Karpas-422 (cell line): Measurements from ENCODE around the gene PNPLA3. TPM values are rescaled to one million over a fixed set of nuclear protein-coding genes. Genes with fewer than 3 reads are reported as not detected.

Experiments
- DNase-seq: peaks from one replicate; pipeline ENCODE4 v3.0.0-alpha.2; 2015
- H2AFZ ChIP-seq: fragments of 200-600 bp; sonication (generic); 2 replicates; pipeline ENCODE4 v1.6.1; 2014; ENCODE audit warnings: antibody characterized with exemption, low read length, mixed read lengths
- H3K27ac ChIP-seq: fragments of 200-600 bp; sonication (generic); 2 replicates; pipeline ENCODE4 v1.5.1; 2014; ENCODE audit warnings: mild to moderate bottlenecking, low read length, moderate library complexity
- H3K27me3 ChIP-seq: fragments of 200-600 bp; sonication (generic); 2 replicates; pipeline ENCODE4 v1.6.1; 2014; ENCODE audit warnings: low read length, mixed read lengths
- H3K36me3 ChIP-seq: fragments of 200-600 bp; sonication (generic); 2 replicates; pipeline ENCODE4 v1.6.1; 2014; ENCODE audit warnings: low read length, mixed read lengths; ENCODE audit not compliant: insufficient read depth
- H3K4me1 ChIP-seq: fragments of 200-600 bp; sonication (generic); 2 replicates; pipeline ENCODE4 v1.6.1; 2014; ENCODE audit warnings: mild to moderate bottlenecking, low read length, mixed read lengths
- H3K4me2 ChIP-seq: fragments of 200-600 bp; sonication (generic); 2 replicates; pipeline ENCODE4 v1.6.1; 2014; ENCODE audit warnings: low read length, low read depth, mild to moderate bottlenecking; ENCODE audit not compliant: poor library complexity, severe bottlenecking
- H3K4me3 ChIP-seq: fragments of 200-600 bp; sonication (generic); 2 replicates; pipeline ENCODE4 v1.5.1; 2014; ENCODE audit warnings: mild to moderate bottlenecking, antibody characterized with exemption, low read length, mixed read lengths
- H3K79me2 ChIP-seq: fragments of 200-600 bp; sonication (generic); 2 replicates; pipeline ENCODE4 v1.6.1; 2014; ENCODE audit warnings: mild to moderate bottlenecking, low read length, mixed read lengths
- H3K9ac ChIP-seq: fragments of 200-600 bp; sonication (generic); 2 replicates; pipeline ENCODE4 v1.6.0; 2014; ENCODE audit warnings: low read length
- H3K9me2 ChIP-seq: fragments of 200-600 bp; sonication (generic), shearing (Covaris generic); replicated peaks from 2 replicates; pipeline ENCODE4 v1.6.0; 2014; ENCODE audit warnings: mild to moderate bottlenecking, low read length, moderate library complexity; ENCODE audit not compliant: insufficient read depth
- H3K9me3 ChIP-seq: fragments of 300-700, 200-600 bp; sonication (generic); 2 replicates; pipeline ENCODE4 v1.6.1; 2014; ENCODE audit warnings: low read length, mixed read lengths
- H4K20me1 ChIP-seq: fragments of 200-600 bp; sonication (generic); 2 replicates; pipeline ENCODE4 v1.6.1; 2014; ENCODE audit warnings: mild to moderate bottlenecking, antibody characterized with exemption, low read length, low read depth; ENCODE audit not compliant: insufficient read depth
- total RNA-seq: library from RNA; depleted of rRNA; stranded (reverse); fragments of >200 nt; shearing (Covaris generic); gene quantifications from 2 replicates; pipeline ENCODE4 v1.2.3, GENCODE V29; 2014; ENCODE audit warnings: low replicate concordance

The PNPLA3 gene
- total RNA-seq, 1 experiment from 2014 or later: not detected

DNA sequence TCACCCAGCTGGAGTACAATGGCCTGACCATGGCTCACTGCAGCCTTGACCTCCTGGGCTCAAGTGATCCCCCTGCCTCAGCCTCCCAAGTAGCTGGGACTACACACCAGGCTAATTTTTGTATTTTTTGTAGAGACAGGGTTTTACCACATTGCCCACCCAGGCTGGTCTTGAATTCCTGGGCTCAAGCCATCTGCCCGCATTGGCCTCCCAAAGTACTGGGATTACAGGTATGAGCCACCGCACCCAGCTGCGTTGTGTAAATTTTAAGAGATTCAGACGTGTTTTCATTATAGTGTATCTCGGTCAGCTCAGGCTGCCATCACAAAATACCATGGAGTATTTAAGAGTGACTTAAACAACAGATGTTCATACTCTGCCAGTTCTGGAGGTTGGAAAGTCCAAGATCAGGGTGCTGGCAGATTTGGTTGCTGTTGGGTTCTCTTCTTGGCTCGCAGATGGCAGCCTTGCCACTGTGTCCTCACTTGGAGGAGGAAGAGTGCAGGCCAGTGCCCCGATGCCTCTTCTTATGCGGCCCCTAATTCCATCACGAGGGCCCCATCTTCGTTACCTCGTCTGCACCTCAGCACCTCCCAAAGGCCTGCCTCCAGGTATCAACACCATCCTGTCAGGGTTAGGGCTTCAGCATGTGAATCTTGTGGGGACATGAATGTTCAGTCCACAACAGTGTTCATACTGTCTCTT, 67.9 kb downstream of the PNPLA3 start:
- H3K4me3 ChIP-seq: no peak overlapping the region
- peaks cover 35% of the 10 kb centered on the region; the same call in 1 of the 2 replicates for H3K36me3 ChIP-seq
- H2AFZ ChIP-seq: no peak overlapping the region
- DNase-seq: no peak
- no peaks in the 10 kb centered on the region for H4K20me1 ChIP-seq
- no peaks in the 10 kb centered on the region for H3K27me3 ChIP-seq
- no peak overlapping the region for H3K9ac ChIP-seq
- no peaks in the 10 kb centered on the region for H3K9me3 ChIP-seq
- H3K79me2 ChIP-seq: peaks cover 19% of the 10 kb centered on the region
- H3K9me2 ChIP-seq: no peaks in the 10 kb centered on the region
- no peak overlapping the region for H3K4me2 ChIP-seq
- H3K4me1 ChIP-seq: peaks cover 26% of the 10 kb centered on the region
- H3K27ac ChIP-seq: no peak overlapping the region

DNA sequence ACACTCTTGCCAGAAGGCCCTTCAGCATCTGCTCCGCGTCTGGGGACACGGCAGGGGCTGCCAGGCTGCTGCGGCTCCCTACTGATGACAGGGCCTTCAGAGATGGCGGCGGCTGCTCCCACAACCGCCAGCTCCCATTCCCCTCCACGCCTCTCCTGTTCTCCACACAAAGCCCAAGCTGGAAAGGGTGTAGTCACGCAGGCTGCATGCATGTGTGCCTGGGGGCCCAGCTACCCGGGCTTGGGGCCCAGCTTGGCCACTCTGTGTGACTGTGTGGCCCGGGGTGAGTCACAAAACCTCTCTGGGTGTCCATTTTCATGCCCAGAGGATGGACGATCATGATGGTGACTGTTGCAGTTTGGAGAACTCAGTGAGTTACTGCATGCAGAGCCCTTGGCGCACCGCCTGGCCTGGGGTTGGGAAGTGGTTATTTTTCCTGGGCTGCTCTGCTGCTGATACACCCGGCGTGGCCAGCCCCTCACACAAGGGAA, 68.8 kb downstream of the PNPLA3 start:
- H3K9ac ChIP-seq: no peak overlapping the region
- no peak for DNase-seq
- no peaks in the 10 kb centered on the region for H3K9me2 ChIP-seq
- H3K9me3 ChIP-seq: no peaks in the 10 kb centered on the region
- peaks cover 20% of the 10 kb centered on the region for H3K79me2 ChIP-seq
- no peaks in the 10 kb centered on the region for H4K20me1 ChIP-seq
- H3K27me3 ChIP-seq: no peaks in the 10 kb centered on the region
- peaks cover 38% of the 10 kb centered on the region; the same call in 1 of the 2 replicates for H3K36me3 ChIP-seq
- H3K27ac ChIP-seq: no peak overlapping the region
- H3K4me1 ChIP-seq: peaks cover 27% of the 10 kb centered on the region
- H2AFZ ChIP-seq: no peak overlapping the region
- H3K4me2 ChIP-seq: no peak overlapping the region
- H3K4me3 ChIP-seq: no peak overlapping the region

DNA sequence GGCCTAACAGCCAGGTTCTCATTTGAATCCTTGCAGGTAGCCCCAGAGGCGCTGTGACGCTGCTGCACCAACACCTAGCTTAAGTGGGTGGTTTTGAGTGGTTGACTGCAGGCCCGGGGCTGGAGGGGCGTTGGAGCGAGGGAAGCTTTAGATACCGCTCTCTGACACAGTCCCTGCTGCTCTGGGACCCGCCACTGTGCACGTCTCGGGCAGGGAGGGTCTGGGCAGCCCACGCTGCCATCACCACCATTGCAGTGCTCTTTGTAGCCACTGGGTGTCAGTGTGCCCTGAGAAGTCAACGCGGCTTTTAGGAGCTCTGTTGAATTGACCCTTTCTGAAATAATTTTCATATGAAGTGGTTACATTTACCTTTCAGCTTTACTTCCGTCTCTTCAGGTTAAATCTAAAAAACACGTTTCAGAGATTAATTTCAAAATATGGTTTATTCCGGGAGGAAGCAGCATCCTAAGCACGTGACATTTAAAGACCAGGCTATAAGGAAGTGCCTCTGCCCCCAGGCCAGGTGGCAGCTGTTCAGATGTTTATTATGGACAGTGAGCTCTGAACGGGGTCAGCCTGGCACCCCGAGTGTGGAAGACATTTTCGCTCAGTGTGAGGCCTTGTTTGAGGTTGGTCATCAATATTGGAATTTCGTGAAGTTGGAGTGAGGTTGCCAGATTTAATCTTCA, 69.6 kb downstream of the PNPLA3 start:
- Histone ChIP-seq H3K4me3 (no peak overlapping the region), H3K4me1 (peaks cover 25% of the 10 kb centered on the region), H3K79me2 (peaks cover 20% of the 10 kb centered on the region), H3K4me2 (no peak overlapping the region), H3K36me3 (peaks cover 38% of the 10 kb centered on the region; the same call in 1 of the 2 replicates), H3K9ac (no peak overlapping the region), H3K27ac (no peak overlapping the region), H3K9me2 (no peaks in the 10 kb centered on the region), H2AFZ (no peak overlapping the region), H4K20me1 (no peaks in the 10 kb centered on the region), H3K27me3 (no peaks in the 10 kb centered on the region), H3K9me3 (no peaks in the 10 kb centered on the region)
- DNase-seq: peak; percentile 87

DNA sequence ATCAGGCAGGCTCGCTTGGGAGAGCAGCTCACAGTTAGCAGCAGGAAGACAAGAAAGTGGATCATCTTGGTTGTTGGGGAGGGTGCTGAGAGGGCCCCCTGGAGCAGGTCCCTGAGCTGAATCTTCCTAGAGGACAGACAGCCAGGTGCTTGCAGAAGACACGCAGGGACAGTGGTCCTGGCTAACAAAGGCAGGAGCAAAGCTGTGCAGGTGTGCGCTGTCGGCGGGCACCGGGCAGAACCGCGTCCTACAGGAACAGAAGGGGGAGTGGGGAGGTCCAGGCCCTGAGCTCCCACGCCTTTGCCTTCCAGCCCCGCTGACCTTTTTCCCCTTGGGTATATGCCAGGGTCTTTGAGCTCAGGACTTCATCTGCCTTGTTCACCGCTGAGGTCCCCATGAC, 70.4 kb downstream of the PNPLA3 start:
- H2AFZ ChIP-seq: no peak overlapping the region
- no peaks in the 10 kb centered on the region for H3K9me2 ChIP-seq
- no peak for DNase-seq
- H3K4me2 ChIP-seq: no peak overlapping the region
- no peak overlapping the region for H3K27ac ChIP-seq
- no peak overlapping the region for H3K9ac ChIP-seq
- no peaks in the 10 kb centered on the region for H3K9me3 ChIP-seq
- peaks cover 38% of the 10 kb centered on the region; the same call in 1 of the 2 replicates for H3K36me3 ChIP-seq
- H3K4me1 ChIP-seq: peaks cover 25% of the 10 kb centered on the region
- H3K4me3 ChIP-seq: no peak overlapping the region
- no peaks in the 10 kb centered on the region for H3K27me3 ChIP-seq
- no peaks in the 10 kb centered on the region for H4K20me1 ChIP-seq
- peaks cover 20% of the 10 kb centered on the region for H3K79me2 ChIP-seq

DNA sequence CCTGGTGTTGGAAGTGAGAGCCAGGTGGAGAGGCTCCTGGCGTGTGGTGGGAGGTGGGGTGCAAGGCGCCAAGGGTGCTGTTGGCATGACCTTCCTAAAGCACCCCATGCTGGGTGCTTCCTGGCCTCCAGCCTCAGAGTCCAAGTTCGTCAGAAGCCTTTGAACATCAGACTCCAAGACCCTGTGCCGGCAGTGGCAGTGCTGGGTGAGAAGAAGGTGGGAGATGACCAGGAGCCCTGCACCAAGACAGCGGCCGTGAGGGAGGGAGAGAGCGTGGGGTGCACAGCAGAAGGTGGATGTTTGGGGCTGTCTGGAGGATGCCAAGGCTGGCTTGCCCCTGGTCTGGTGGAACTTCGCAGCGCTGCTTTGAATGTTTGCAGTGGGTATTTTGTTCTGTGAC, 70.8 kb downstream of the PNPLA3 start:
- Histone ChIP-seq H3K79me2 (peaks cover 20% of the 10 kb centered on the region), H3K9me3 (no peaks in the 10 kb centered on the region), H3K27me3 (no peaks in the 10 kb centered on the region), H3K4me1 (peaks cover 25% of the 10 kb centered on the region), H3K4me2 (no peak overlapping the region), H3K36me3 (peaks cover 41% of the 10 kb centered on the region; the same call in 1 of the 2 replicates), H4K20me1 (no peaks in the 10 kb centered on the region), H3K4me3 (no peak overlapping the region), H2AFZ (no peak overlapping the region), H3K9ac (no peak overlapping the region), H3K9me2 (no peaks in the 10 kb centered on the region), H3K27ac (no peak overlapping the region)
- DNase-seq: no peak

DNA sequence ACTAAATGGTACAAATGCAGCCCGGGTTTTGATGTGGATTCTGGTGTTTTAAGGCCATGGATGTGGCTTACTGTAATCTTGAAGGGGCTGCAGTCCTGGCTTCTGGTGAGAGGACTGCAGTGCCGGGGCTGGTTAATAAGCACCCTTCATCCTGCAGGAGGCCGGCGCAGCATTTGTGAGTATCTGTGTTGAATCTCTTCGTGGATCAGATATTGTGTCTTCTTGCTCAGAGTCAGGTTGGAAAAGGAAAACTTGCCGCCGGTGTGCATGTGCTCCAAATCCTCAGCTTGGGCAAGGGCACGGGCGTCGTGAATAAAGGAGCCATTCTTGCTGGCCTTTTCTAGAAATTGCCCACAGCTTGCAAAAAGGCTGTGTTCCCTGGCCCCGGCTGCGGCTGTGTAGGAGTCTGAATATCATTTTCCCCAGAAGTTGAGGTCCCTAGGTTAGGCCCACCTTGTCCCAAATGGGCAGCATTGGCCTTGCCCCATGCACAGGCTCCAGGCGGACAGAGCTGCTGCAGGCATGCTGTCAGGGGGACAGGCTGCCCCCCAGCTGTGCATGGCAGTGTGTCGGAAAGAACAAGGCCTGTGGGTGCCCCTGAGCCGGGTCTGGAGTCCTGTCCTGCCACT, 71.6 kb downstream of the PNPLA3 start:
- Histone ChIP-seq H3K4me3 (peak overlapping the region; percentile 65; the same call in 1 of the 2 replicates), H3K27ac (no peak overlapping the region)

DNA sequence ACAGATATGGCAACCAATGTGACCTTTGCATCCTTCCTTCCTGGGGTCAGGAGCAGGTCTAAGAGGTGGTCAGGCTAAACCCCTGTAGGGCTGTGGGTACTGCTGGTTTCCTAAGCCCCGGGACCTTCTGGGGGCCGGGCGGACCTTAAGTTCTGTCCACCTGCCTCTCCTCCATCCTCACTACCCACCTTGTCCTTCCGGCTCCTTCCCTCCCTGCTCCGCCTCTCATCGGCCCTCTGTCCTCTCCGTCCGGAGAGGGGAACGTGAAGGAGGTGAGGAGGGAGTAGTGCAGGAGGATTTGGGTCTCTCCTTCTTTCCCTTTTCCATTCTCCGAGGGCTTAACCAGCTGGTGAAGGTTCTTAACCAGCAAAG, 72.2 kb downstream of the PNPLA3 start:
- H3K27me3 ChIP-seq: no peaks in the 10 kb centered on the region
- H3K36me3 ChIP-seq: peaks cover 36% of the 10 kb centered on the region; the same call in 1 of the 2 replicates
- H3K4me1 ChIP-seq: peaks cover 29% of the 10 kb centered on the region
- peak overlapping the region; percentile 65 for H3K4me3 ChIP-seq
- H3K27ac ChIP-seq: no peak overlapping the region
- peak overlapping the region; percentile 71 for H3K4me2 ChIP-seq
- H4K20me1 ChIP-seq: no peaks in the 10 kb centered on the region
- peak overlapping the region; percentile 74; the same call in 1 of the 2 replicates for H2AFZ ChIP-seq
- H3K9ac ChIP-seq: peak overlapping the region; percentile 65
- no peaks in the 10 kb centered on the region for H3K9me2 ChIP-seq
- H3K79me2 ChIP-seq: peaks cover 20% of the 10 kb centered on the region
- DNase-seq: no peak
- H3K9me3 ChIP-seq: no peaks in the 10 kb centered on the region

More for the DNA sequence above, 71.6 kb downstream of the PNPLA3 start:
- Histone ChIP-seq H3K9me3 (no peaks in the 10 kb centered on the region), H3K9me2 (no peaks in the 10 kb centered on the region), H3K27me3 (no peaks in the 10 kb centered on the region), H2AFZ (no peak overlapping the region), H3K36me3 (peaks cover 37% of the 10 kb centered on the region; the same call in 1 of the 2 replicates), H3K4me2 (peak overlapping the region; percentile 71), H3K9ac (peak overlapping the region; percentile 65), H3K4me1 (peaks cover 25% of the 10 kb centered on the region), H3K79me2 (peaks cover 20% of the 10 kb centered on the region), H4K20me1 (no peaks in the 10 kb centered on the region)
- no peak for DNase-seq
